ENCODE results near the gene DSCAML1.

DNA sequence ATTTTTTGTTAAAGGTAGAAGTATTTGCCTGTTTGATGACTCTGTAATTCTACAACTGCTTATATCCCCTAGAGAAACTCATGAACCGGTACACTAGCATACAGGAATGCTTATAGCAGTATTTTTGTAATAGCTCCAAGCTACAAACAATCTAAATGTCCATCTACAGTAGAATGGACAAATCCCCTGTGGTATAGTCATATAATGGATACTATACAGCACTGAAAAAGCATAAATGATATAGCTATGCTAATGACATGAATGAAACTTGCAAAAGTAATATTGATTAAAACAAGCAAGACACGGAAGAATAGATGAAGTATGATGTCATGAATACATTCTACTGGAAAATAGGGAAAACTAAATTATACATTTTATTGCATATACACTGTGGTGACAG, 326.4 kb downstream of the DSCAML1 start:
- TF ChIP-seq FOXA1 (IDR thresholded peaks at IDR 0.05) = no peak
- no peak for TF ChIP-seq SP1 (IDR thresholded peaks at IDR 0.05)
- no peak for TF ChIP-seq FOXM1 (IDR thresholded peaks at IDR 0.05; ENCODE audit: borderline replicate concordance)
- no peak for TF ChIP-seq L3MBTL2 (conservative IDR thresholded peaks at IDR 0.05)
- no peak for TF ChIP-seq ZNF384 (IDR thresholded peaks at IDR 0.05)
- TF ChIP-seq SUZ12 (IDR thresholded peaks at IDR 0.05) = no peak
- no peak for TF ChIP-seq NFRKB (IDR thresholded peaks at IDR 0.05)
- no peak for TF ChIP-seq ELF4 (IDR thresholded peaks at IDR 0.05)
- no peak for TF ChIP-seq LEF1 (IDR thresholded peaks at IDR 0.05; ENCODE audit: borderline replicate concordance)
- no peak for TF ChIP-seq BHLHE40 (IDR thresholded peaks at IDR 0.05; ENCODE audit: borderline replicate concordance)
- no peak for TF ChIP-seq FOXK2 (IDR thresholded peaks at IDR 0.05)
- no peak for TF ChIP-seq PKNOX1 (IDR thresholded peaks at IDR 0.05)
- no peak for TF ChIP-seq TARDBP (IDR thresholded peaks at IDR 0.05)
